RWPE2 (cell line): ENCODE measurements around the gene KCNN3.

Experiments
- ATAC-seq: fragments of 200-7000 bp; cut with Tn5 transposase; 3 replicates; pipeline ENCODE4 v1.9.1; 2021; ENCODE audit warnings: low read depth
- DNase-seq: peaks from one replicate; pipeline ENCODE4 v3.0.0-alpha.2; 2020; ENCODE audit warnings: low spot score
- H3K27ac ChIP-seq: fragments of 450-650 bp; 2 replicates; pipeline ENCODE4 v1.5.1; 2017; ENCODE audit warnings: mild to moderate bottlenecking; ENCODE audit not compliant: poor library complexity, severe bottlenecking
- H3K27me3 ChIP-seq: fragments of 250-450 bp; sonication (Bioruptor Pico); 2 replicates; pipeline ENCODE4 v1.5.1; 2021; ENCODE audit warnings: mild to moderate bottlenecking, moderate library complexity; ENCODE audit not compliant: insufficient read depth, poor library complexity, severe bottlenecking
- H3K36me3 ChIP-seq: fragments of 250-450 bp; sonication (Bioruptor Pico); 2 replicates; pipeline ENCODE4 v1.5.1; 2020; ENCODE audit warnings: low read depth, mild to moderate bottlenecking, moderate library complexity
- H3K4me1 ChIP-seq: fragments of 250-450 bp; sonication (Bioruptor Pico); 2 replicates; pipeline ENCODE4 v1.5.1; 2021; ENCODE audit warnings: mild to moderate bottlenecking, moderate library complexity; ENCODE audit not compliant: insufficient read depth, poor library complexity, severe bottlenecking
- H3K4me3 ChIP-seq: fragments of 250-450 bp; sonication (Bioruptor Pico); 2 replicates; pipeline ENCODE4 v1.5.1; 2021; ENCODE audit warnings: mild to moderate bottlenecking, moderate library complexity; ENCODE audit not compliant: severe bottlenecking
- H3K9me3 ChIP-seq: fragments of 250-450 bp; sonication (Bioruptor Pico); 2 replicates; pipeline ENCODE4 v1.5.1; 2021; ENCODE audit warnings: mild to moderate bottlenecking, moderate library complexity; ENCODE audit not compliant: severe bottlenecking
- TF ChIP-seq, protein P1 (sequence below): fragments of 450-650 bp; IDR thresholded peaks from one replicate; pipeline ENCODE4 v1.5.1; 2017; ENCODE audit warnings: mild to moderate bottlenecking, moderate library complexity; ENCODE audit not compliant: poor library complexity, severe bottlenecking

The KCNN3 gene

DNA sequence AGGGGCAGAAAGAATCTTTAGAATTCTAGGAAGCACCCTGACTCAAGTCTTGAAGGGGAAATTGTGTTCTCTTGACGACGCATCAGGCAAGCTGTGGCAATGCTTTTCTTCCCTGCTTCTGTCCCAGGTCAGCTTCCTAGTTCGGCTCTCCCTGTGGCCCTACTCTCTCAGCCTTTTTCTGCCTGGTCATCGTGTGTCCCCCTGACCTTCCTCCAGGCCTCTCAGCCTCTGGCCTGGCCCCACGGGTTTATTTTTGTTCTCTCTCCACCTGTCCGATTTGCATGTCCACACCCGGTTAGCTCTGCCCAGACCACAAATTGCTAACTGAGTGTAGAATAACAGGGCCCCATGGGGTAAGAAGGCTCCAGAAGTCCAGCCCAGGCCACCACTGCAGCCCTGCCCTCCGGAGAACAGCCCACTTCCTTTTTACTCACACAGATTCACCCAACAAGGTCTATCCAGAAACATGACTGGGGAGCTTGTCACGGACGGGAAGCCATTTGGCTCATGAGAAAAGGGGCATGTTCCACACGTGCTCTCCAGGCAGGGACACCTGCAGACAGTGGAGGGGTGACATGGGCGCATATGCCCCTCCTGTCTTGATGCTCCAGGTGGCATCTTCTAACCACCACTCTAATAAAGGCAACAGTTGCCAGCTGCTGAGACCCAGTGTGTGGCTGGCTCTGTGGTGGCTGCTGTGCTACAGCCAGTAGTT lies 9.8 kb downstream of the KCNN3 start:
- DNase-seq (no peak), ATAC-seq (no peak)
- Histone ChIP-seq H3K27me3 (no peaks in the 10 kb centered on the region), H3K36me3 (no peaks in the 10 kb centered on the region), H3K4me1 (no peaks in the 10 kb centered on the region), H3K4me3 (no peak overlapping the region), H3K9me3 (no peaks in the 10 kb centered on the region), H3K27ac (no peak overlapping the region)
- TF ChIP-seq, protein P1, sequence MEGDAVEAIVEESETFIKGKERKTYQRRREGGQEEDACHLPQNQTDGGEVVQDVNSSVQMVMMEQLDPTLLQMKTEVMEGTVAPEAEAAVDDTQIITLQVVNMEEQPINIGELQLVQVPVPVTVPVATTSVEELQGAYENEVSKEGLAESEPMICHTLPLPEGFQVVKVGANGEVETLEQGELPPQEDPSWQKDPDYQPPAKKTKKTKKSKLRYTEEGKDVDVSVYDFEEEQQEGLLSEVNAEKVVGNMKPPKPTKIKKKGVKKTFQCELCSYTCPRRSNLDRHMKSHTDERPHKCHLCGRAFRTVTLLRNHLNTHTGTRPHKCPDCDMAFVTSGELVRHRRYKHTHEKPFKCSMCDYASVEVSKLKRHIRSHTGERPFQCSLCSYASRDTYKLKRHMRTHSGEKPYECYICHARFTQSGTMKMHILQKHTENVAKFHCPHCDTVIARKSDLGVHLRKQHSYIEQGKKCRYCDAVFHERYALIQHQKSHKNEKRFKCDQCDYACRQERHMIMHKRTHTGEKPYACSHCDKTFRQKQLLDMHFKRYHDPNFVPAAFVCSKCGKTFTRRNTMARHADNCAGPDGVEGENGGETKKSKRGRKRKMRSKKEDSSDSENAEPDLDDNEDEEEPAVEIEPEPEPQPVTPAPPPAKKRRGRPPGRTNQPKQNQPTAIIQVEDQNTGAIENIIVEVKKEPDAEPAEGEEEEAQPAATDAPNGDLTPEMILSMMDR = no peak

DNA sequence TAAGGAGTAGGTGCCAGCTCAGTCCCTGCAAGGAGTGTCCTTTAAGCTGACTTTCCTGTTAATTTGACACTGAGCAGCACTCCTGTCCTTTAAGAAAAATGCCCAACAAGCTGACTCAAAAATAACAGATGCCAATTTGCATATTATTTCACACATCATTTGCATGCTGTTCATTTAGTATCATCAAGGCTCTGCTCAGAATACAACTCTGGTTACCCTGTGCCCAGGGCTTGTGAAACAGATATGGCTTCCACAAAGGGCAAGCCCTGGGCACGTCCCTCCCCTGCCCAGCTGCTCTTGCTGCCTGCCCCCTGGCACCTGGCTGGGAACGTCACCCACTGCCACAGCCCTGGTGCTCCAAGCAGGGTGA lies 10.3 kb downstream of the KCNN3 start:
- ATAC-seq = no peak

DNA sequence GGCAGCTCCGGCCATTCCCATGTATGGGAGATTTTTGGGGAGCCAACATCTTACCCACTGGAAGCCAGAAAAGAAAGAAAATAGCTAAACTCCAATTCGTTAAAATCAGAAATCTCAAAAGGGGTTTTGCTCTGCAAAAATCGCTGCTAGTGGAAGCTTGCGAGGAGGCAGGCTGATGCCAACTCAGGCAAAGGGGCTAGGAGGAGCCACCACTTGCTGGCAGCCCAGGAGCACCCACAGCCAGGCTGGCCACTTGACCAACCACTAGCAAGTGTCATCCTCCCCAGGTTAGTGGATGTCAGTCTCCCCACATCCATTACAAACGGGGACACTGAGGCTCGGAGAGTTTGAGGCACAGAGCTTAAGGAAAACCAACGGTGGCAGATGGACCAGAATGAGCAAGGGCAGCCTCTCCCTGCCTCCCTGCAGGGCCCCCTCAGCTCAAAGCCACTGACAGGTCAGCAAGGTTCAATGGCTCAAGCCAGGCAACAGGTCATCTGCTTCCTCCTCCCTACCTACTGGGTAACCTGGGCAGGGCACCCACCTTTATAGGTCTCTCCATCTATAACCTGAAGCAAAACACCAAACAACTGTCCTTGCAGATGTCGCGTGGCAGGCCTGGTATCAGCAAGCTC lies 10.8 kb downstream of the KCNN3 start:
- DNase-seq (no peak), ATAC-seq (no peak)
- Histone ChIP-seq H3K9me3 (no peaks in the 10 kb centered on the region), H3K27ac (no peak overlapping the region), H3K4me3 (no peak overlapping the region), H3K4me1 (no peaks in the 10 kb centered on the region), H3K27me3 (no peaks in the 10 kb centered on the region), H3K36me3 (no peaks in the 10 kb centered on the region)
- TF ChIP-seq, protein P1 = no peak

More for the DNA sequence above, 10.3 kb downstream of the KCNN3 start:
- TF ChIP-seq, protein P1 = no peak
- H3K27me3 ChIP-seq = no peaks in the 10 kb centered on the region
- no peak overlapping the region for H3K4me3 ChIP-seq
- no peaks in the 10 kb centered on the region for H3K36me3 ChIP-seq
- H3K27ac ChIP-seq = no peak overlapping the region
- no peak for DNase-seq
- H3K9me3 ChIP-seq = no peaks in the 10 kb centered on the region
- no peaks in the 10 kb centered on the region for H3K4me1 ChIP-seq

DNA sequence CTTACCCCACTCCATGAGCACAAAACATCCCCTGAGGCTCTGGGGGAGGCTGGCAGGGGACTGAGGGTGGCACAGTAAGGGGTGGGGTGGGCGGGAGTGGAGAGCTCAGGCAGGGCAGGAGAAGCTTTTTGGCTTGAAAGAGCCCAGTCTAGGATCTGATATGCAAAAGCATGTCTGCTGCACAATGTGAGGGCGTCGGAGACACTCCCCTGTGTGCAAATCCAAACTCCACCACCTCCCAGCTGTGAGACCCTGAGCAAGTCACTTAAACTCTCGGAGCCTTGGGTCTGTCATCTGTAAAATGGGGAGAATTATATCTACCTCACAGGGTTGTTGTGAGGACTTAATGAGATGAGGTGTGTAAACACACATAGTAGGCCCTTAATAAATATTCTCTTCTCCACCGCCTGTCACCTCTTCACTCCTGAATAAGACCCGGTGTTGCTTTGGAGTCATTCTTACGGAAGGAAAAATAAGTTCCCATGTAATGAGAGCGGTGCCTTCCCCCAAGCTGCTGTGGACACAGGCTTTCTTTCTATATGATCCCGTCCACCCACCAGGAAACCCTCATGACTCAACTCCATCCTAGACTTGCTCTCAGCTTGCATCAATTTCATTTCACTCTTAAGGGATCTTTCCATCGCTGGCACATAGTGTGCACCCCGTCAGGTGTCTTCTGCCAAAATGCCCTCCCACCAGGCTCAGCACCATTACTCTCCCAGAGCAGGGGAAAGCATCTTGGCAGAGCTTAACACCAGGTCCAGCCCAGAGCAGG lies 12.5 kb downstream of the KCNN3 start:
- H3K4me1 ChIP-seq = no peaks in the 10 kb centered on the region
- TF ChIP-seq, protein P1 = no peak
- no peak for DNase-seq
- H3K27me3 ChIP-seq = no peaks in the 10 kb centered on the region
- H3K4me3 ChIP-seq = no peak overlapping the region
- no peak overlapping the region for H3K27ac ChIP-seq
- no peaks in the 10 kb centered on the region for H3K36me3 ChIP-seq
- no peaks in the 10 kb centered on the region for H3K9me3 ChIP-seq
- no peak for ATAC-seq
